GM15510 (cell line): Measurements from ENCODE around the gene SH2D4B.

Experiments used
- POLR2A ChIP-seq: IDR thresholded peaks from 3 replicates; pipeline ENCODE4 v1.6.1; 2011; ENCODE audit warnings: borderline replicate concordance; ENCODE audit not compliant: insufficient read length; ENCODE audit errors: extremely low read depth

The SH2D4B gene

DNA sequence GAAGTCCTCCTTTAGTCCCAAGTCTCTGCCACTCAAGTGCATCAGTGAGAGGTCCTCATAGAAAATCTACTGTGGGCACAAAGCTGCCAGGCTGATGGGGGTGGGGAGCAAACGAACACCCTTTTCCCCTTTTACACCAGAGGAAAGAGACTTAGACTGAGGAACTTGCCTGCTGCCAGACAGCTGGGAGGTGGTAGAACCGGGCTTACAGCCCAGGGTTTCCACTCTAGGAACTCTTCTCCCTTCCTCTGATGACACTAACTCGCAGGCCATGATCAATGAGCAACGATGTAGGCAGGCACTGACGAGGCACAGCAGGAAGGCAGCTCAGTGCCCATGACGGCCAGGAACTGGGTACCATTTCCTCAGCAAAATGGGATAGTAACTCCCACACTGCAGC lies 11.0 kb upstream of the SH2D4B start:
- TF ChIP-seq POLR2A = no peak

DNA sequence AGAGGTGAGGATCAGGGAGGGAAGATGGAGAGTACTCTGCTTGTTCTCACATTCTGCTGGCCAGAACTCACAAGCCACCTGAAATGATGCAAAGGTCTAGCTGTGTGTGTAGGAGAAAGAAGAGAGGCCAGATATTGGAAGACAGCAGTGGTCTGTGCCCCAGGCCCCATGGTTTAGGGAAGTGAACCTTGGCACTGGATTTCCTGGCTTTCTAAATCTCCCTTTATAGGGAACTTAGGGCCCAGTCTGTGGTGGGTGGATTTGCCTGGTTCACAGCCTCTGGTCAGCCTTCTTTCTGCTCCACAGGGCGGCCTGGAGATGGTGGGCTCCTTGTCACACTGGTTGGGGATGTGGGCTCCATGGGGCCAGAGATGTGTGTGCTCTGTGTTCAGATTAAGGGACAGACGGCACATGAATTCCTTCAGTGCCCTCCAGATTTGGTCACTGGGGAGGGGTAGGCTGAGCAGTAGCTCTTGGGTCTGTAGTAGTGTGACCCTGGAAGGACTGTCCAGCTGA lies 9.5 kb upstream of the SH2D4B start:
- no peak for TF ChIP-seq POLR2A

DNA sequence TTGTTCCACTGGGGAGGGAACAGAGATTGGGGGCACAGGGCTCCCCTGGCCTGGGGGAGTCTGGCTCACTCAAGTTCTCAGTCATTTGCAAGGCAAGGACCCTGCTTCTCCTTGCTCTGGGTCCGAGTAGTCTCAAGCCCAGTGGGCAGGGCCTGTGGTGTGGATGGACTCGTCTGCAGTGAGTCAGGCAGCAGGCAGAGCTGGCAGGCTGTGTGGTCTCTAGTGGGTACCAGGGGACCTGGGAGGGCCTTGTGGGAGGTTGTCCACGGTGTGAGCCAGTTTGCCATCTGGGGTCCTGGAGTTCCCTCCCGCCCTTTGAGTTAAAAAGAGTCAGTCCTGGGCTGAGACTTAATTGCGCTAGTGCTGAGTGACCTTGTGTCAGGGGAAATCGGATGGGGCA lies 8.8 kb upstream of the SH2D4B start:
- no peak for TF ChIP-seq POLR2A

DNA sequence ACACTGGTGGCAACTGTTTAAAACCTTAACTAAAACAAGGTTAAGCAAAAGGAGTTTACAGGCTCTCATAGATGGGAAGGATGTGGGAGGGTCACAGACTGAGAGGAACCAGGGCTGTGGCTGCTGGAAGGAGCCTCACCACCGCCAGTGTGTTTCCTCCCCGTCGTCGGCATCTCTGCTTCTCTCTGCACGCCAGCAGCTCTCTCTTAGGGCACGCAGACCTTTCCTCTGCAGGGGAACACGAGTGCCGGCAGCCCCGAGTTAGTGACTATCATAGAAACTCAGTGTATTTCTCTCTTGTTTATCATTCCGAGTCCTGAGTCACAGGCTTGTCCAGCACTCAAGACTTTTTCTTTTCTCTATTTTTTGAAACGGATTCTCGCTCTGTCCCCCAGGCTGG lies 8.1 kb upstream of the SH2D4B start:
- TF ChIP-seq POLR2A = no peak

DNA sequence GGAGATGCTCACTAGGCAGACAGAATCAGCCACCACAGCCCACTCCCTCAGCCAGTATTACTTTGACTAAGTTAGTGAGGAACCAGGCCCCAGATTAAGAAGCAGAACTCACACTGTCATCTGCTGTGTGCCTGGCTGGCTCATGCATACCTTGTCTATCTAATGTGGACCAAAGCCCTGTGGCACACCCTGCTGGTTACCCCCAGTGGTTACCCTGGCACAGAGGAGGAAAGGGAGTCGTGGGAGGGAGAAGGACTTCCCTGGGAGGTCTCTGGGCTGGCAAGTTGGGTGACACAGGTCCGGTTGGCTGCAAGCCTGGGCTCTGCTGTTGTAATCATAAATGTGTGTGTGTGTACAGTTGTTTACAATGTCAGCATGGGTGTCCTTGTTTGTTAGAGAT lies 7.5 kb upstream of the SH2D4B start:
- no peak for TF ChIP-seq POLR2A

DNA sequence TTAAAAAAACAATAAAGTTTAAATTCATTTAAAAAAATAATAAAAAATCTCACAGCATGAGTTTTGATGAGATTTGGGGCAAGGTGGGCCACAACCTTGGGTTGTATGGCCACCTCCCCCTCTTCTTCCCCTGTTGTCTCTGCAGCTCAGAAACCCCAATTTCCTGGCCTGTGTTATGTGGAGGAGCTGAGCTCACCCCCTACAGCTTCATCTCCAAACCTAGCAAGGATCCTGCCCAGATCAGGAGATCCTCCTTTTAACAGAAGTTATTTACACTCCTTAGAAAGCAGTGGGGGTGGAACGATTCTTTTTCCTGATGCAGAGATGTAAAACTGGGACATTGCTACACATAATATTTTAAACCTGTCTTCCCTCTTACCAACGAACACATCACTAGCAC lies 6.9 kb upstream of the SH2D4B start:
- no peak for TF ChIP-seq POLR2A

DNA sequence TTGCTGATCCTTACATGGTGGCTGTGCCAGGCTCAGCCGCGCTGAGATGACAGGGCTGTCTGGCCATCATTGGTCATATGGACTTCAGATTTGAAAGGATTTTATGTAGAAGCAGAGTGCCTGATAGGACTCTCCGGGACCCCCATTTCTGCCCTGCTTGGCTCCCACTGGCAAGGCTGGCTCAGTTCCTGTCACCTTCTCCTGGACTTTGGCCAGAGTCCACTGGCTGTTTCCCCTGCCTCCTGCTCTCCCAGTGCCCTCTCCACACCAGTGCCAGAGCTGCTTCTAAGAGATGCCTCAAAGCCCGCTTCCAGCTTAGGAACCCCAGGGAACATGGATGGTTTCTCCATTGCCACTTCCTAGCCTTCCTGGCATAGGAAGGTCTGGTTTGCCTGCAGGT lies 5.1 kb upstream of the SH2D4B start:
- no peak for TF ChIP-seq POLR2A

DNA sequence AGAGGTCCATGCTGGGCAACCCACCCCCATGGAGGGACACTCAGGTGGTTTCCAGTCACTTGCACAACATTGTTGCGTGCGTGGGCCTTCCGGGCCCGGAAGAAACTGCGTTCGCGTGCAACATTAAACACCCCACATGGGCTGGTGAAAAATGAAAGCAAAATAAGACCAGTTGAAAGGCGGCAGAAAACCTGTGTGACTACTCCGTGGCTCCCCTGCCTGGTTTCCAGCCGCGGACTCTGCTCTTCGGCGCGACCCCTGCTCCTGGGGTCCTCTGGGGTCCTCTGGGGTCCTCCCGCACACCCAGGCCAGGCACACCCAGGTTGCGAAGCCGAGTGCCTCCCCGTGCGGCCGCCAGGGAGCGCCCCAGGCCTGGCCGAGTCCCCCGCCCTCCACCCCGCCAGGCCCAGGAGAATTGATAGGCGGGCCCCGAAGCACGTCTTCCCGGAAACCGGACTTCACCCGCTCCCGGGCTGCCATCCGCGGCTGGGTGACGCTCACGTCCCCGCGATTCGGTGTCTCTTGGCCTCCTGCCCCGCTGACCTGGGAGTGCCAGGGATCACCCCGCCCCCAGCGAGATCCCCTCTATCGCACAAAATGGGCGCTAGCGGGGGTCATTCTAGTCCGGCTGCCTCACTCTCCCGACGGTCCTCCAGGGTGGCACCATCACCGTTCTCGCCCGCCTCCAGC lies 1.9 kb upstream of the SH2D4B start:
- peak; percentile 85 for TF ChIP-seq POLR2A

DNA sequence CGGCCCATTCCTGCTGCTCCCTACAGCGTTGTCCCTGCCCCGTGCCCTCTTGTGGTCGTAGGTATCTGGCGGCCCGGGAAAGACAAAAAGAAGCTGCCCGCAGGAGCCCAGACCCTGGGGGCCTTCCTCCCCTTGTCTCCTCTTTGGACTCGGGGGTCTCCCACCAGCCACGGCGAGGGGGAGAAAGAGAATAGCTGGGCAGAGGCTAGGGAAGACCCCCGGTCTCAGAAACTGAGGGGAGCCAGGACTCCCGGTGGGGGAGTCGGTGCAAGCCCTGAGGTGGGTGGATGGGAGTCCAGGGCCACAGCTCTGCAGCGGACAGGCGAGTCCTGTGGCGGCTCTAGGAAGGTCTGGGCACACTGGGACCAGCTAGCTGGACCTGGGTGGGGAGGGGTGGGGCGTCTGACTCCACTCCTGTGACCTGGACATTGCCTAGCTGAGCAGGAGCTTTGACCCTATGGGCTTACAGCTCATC lies 1.3 kb upstream of the SH2D4B start:
- TF ChIP-seq POLR2A = no peak

DNA sequence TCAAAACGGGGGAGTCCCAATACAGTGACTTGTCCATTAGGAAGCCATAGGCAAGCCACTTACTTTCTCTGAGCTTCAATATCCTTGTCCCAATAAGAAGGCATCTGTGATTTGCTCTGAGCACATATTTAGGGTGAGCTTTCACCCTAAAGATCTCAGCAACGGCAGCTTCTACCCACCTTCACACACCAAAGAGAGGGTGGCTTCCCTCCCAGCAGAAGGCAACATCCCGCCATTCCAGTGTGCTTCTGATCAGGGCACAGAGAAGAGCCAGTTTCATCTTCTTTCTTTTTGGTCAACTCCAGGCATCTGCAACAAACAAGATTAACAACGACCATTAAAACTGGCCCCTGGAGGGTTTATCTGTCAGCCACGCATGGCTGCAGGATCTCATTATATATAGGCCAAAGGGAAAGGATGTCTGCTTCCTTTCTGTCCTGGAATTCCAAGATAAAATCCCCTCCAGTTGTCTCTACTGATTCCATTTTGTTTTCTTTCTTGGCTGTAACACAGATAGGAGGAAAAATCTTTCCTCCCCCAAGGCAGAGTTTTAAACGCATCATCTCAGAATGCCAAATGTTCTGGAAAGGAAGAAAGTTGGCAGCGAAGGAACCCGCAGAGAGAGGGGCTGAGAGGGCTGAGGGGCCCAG lies 491 bp upstream of the SH2D4B start:
- TF ChIP-seq POLR2A = no peak

DNA sequence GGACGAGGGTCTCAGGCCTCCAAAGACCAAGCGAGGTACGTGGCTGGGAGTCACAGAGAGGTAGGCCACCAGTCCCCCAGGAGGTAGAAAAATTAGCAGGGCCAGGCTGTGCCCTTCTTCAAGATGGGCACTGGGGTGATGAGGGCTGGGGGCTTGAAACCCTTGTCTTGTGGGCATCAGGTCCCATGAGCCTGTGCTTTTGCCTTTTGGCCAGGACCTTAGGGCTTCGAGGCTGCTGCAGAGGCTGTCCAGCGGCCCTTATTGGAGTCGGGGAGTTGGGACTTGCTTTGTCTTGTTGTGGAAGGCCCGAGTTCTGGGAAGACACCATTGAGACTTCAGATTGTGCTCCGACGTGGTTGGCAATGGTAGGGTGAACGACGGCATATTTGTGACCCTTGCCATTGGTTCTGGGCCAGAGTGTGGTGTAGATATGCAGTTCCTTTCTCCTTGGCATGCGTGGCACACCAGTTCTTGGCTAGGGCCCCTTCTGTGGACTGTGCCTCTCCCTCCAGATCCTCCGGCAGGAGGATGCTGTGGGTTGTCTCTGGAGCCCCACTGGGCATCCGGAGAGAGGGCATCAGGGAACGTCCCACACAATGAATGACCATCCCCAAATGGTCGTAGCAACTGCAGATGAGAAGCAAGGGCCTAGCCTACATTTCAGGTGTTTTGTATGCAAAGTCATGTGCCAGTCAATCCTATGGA lies 931 bp downstream of the SH2D4B start:
- no peak for TF ChIP-seq POLR2A

DNA sequence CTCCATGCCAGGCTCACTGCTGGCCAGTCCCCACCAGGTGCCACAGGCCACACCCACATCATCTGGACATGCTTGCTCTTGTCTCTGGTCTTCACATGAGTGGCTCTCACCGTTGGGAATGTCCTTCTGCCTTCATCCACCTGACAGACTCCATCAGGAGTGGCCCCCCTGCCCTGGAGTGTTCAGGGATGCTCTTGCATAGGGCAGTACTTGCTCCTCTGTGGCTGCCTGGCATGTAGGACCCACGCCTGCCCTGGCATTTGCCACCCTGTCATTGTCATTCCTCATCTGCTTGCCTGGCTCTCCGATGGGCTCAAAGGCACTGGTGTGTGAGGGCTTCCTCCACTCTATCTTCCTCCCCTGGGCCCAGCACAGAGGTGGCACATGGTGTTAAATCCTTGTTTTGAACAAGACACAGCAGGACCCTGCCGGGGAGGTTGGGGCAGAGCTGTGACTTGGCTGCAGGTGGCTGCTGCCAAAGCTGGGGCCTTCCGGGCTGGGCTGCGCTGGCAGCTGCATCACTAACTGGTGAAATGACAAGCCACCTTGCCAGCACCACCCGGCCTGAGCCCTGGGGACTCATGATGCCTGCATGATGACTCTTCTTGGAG lies 1.8 kb downstream of the SH2D4B start:
- TF ChIP-seq POLR2A = no peak

DNA sequence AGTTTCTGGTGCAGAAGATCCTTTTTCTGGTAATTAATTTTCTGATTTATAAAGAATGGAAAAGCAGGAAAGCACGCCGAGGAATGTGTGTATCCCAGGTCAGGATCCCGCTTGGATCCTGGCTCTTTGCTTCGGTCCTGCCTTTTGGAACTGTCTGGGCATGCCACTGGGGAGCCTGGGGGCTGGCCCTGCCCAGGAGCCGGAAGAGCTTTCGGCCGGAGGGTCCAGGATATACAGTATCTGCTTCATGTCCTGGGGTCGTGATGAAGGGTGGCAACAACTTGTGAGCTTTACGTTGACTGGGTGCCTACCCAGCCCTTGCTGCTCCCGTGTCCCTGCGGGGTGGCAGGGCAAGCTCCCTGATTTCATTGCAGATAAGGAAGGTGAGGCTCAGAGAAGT lies 2.4 kb downstream of the SH2D4B start:
- TF ChIP-seq POLR2A = no peak

DNA sequence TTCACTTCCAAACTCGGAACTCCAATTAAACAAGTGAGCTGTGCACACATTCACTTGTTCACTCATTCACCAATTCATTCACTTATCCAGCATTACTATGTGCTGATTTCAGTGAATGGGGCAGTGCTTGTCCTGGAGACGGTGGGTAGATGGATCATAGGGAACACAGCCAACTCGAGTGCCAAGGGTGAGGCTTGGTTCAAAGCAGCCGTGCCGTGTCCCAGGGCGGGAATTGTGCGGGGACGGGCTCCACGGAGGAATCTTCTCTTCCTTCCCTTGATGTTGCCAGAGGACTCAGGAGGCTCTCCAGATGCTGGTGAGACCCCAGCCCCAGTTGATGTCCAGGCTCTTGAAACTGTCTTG lies 2.9 kb downstream of the SH2D4B start:
- no peak for TF ChIP-seq POLR2A
